Umbilical cord (tissue), 2 donors: Measurements from ENCODE around the gene HTATSF1. TPM values are rescaled to one million over a fixed set of nuclear protein-coding genes. Genes with fewer than 3 reads are reported as not detected.

ENCODE experiments used
- DNase-seq: peaks from one replicate; pipeline ENCODE4 v3.0.0-alpha.2; 2015; ENCODE audit warnings: low spot score
- total RNA-seq: library from RNA; depleted of rRNA; stranded (reverse); fragments of >200 nt; gene quantifications from one replicate; pipeline ENCODE4 v1.2.3, GENCODE V29; 2014; ENCODE audit warnings: low replicate concordance; ENCODE audit not compliant: insufficient read depth

The HTATSF1 gene
- total RNA-seq, 1 donor from 2014 or later: 51.8 TPM

- peak; percentile 92 for DNase-seq
Observed at GRCh38 chrX:136496764-136497555, 432 bp upstream of the HTATSF1 start.

DNA sequence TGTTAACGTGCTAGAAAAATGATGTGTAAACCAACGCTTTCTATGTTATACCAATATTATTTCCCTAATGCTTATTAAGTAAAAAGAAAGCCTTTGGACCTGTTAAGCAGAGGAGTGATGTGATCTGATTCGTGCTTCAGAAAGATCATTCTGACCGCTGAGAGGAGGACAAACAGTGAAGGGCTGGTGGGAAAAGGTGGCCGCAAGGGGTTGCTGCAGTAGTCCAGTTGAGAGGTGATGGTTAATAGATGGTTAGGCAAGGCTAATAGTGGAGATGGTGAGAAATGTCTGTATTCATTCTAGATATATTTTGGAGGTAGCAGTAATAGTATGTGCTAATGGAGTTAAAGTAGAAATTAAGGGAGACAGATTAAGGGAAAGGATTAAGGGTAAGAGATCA lies 21.7 kb downstream of the HTATSF1 start:
- DNase-seq: no peak

DNA sequence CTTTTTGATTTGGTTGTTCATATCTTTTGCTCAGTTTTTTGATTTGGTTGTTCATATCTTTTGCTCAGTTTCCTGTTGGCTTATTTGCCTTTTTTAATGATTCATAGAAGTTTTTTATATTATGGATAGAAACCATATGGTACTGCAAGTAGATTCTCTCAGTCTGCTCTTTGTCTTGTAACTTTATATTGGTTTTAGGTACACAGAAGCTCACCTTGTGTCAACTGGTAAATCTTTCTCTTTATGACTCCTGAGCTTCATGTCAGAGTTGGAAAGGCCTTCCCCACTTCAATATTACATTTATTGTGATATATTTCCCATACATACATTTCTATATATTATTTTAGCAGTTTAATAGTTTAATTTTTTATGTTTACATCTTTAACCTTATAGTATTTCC lies 26.4 kb downstream of the HTATSF1 start:
- DNase-seq: no peak

DNA sequence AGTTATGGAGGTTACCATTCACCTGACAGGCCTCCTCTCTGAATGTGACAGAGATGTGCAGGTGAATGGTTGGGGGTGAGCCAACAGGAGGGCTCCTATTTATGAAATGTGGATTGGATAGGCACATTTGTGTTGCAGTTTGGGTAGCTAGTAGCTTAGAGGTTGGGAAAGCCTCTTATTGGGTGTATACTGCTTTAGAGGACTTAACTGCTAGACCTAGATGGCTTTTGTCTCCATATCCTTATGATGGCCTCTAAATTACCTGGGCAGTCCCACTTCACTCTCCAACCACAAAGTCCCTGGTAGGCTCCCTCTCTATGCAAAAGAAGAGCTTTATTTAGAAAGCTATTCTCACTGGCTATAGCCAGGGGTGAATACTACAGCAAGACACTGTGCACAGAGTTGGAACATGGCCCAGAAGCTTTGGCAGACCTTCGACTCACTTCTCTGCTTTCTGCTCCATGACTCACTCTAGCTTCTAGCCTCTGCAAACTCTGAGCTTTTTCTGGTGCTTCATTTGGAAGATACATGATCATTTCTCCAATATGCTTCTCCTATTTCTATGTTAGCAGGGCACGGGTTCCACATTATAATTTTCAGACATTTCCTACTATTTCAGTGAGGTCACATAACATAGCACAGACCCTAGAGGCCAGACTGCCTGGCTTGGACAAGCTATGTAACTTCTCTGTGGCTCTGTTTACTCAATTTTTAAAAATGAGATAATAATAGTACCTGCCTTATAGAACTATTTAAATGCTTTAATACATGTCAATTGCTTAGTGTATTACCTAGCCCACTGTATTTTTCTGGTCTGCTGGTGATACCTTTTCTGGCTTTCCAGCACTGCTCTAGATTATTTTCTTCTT lies 28.6 kb downstream of the HTATSF1 start:
- DNase-seq: peak; percentile 93

DNA sequence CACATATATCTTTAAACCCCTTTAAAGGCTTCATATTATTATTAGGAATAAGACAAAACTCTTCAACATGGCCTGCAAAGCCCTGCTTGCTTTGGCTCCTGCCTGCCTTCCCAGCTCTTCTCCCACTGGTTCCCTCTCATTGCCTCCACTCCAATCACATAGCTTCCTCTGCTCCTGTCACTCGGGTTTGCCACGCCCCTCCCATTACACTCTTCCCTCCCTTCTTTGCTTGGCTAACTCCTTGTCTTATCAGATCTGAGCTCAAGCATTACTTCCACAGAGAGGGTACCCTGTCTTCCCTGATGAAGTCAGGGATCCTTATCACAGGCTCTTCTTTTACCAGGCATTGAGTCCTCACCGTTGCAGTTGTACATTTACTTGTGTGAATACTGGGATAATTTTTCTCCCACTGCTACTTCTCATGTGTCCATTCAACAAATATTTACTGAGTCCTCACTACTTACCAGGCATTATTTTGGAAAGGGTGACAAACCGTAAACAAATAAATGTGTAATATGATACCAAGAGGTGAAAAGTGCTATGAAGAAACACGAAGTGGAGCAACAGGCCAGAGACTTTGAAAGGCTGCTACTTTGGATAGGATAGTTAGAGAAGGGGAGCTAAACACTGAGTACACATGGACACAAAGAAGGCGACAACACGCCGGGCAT lies 31.4 kb downstream of the HTATSF1 start:
- no peak for DNase-seq

DNA sequence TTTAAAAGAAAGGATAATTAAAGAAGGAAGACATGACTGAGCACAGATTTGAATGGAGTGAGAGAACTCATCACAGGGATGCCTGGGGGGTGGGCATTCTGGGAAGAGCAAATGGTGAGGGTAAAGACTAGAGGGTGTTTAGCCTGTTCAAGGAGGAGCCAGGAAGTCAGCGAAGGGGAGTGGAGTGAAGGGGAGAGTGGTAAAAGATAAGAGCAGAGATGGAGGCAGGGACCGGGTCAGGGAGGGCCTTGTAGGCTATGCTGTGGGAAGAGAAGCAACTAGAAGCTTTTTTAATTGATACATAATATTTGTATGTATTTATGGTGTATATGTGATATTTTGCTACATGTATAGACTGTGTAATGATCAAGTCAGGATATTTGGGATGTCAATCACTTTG lies 32.4 kb downstream of the HTATSF1 start:
- no peak for DNase-seq

DNA sequence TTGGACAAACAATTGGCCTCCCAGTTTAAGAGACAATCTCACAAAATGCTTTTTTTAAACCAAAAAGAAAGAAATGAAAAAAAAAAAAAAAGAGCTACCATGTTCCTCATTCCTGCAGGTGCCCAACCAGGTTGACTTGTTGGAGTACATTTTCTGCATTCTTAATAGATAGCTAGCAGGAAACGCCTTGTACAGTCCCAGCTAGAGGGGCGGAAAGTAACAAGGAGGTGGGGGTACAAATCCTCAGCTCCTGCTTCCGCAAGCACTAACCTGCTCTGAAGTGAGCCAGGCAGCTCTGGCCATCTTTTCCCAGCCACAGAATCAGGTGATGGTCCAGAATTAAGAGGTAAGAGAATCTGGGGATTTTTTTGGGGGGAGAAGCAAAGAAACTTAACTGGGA lies 34.6 kb downstream of the HTATSF1 start, which contains the start of gene VGLL1:
TSS of gene VGLL1 (plus strand) at position 265 of the 400 bp plus-strand sequence. CDS start 3,806 bp downstream, outside the sequence.
- peak; percentile 45 for DNase-seq

DNA sequence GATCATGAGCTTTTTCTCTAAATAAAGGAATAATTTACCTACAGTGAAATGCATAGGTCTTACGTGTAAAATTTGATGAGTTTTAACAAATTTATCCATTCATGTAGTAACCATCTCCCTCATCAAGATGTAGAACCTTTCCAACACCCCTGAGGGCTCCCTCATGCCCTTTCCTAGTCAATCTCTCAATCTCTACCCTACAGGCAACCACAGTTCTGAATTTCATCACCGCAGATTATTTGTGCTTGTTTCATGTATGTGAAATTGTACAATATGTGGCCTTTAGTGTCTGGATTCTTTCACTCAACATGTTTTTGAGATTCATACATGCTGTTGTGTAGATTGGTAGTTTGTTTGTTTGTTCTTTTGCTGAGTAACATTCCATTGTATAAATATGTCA lies 36.7 kb downstream of the HTATSF1 start:
- no peak for DNase-seq

DNA sequence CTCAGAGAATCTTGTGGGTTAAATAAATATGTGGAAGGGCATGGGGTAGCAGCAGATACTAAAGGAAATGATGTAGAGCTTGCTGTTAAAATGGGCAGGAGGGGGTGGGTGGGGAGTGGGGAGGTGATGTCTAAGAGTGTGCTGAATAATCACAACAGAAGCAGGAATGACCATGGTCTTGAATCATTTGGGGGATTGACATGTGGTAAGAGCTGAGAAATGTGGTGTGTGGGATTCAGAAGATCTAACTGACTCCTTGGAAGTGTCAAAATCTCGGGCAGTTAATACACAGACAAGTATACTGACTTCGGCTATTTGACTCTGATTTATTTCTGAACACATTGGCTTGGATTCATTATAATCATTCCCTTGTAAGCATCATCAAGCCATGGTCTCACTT lies 41.4 kb downstream of the HTATSF1 start:
- DNase-seq: no peak

DNA sequence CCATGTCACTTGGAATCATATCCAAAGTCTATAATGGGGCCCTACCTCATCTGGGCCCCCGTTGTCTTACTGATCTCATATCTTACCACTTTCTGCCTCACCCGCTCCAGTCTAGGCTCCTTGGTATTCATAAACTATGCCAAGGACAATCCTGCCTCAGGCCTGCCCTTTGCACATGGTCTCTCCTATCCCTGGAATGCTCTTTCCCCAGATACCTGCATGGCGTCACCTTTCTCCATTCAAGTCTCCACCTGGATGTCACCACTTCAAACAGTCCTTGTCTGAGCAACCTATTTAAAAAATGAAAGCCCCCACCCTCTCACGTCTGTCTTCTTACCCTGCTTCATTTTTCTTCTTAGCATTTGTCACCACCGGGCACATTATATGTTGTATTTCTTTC lies 42.8 kb downstream of the HTATSF1 start:
- no peak for DNase-seq

DNA sequence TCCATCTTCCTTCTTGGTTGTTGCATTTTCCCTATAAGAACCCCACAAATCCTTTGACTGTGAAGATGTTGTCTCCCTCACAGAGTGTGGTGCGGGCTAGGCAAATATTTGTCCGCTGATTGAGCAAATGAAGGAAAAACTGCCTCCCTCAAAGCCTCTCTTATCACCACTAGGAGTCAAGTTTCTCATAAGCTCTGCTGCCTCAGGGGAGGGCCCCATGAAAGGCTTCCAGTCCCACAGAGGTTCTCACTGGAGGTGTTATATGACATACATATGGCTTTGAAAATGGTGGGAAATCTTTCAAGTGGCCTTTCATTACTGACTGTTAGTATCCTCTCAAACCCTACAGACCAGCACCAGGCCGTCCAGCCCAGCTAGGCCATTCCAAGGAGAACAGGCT lies 43.9 kb downstream of the HTATSF1 start:
- DNase-seq: no peak

DNA sequence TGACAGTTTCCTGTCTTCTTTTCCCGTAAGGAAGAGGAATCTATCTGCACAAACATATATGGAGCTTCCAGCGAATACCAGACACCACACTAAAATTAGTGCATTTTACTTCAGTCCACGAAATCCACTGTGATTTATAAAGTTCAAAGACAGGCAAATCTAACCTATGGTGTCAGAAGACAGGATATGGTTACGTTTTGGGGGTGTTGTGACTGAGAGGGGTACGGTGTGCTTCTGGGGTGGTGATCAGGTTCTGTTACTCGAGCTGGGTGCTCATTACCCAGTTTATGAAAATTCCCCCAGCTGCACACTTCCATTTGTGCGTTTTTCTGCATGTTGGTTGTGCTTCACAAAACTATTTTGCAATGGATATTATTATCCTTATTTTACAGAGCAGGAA lies 44.9 kb downstream of the HTATSF1 start:
- DNase-seq: no peak

DNA sequence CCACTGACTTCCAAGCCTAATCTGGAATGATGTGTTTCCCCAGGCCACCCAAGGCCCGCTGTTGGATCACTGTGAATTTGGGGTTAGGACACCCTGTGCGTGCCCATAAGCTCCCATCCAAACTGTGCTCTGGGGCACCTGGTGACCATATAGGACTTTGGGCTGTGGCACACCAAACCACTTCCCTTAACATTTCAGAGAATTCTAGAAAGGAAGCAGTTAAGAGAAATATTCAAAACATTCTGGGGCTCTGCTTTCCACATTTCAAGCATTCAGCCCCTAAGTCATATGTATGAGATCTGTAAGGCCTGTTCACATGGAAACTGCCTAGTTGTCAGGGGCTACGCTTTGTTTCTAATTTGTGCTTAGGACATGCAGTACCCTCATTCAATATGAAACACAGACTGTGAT lies 49.0 kb downstream of the HTATSF1 start:
- DNase-seq: no peak

- DNase-seq: no peak
Observed at GRCh38 chrX:136549226-136549625, 51.8 kb downstream of the HTATSF1 start.

DNA sequence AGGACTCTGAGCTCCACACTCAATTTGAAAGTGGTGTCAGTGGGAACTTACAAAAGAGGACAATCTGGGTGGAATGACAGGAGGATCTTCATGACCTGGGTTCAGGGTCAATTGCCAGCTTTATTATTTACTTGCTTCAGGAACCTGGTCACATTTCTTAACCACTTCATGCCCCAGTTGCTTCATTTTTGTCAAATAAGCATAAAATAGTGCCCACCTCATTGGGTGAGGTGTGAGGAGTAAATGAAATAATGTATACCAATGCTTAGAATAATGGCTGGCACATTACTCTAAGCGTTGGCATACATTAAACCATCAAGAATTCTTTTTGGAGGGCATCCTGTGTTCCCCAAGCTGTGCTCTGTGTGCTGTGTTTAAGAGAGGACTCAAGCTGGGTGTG lies 54.0 kb downstream of the HTATSF1 start:
- no peak for DNase-seq

- DNase-seq: no peak
Observed at GRCh38 chrX:136555694-136556093, 58.3 kb downstream of the HTATSF1 start.

Other genes starting within 250 kb of the HTATSF1 start
- gene MAP7D3, start 246.2 kb upstream of the HTATSF1 start, total RNA-seq: 11.1 TPM
- gene ADGRG4, start 196.6 kb upstream of the HTATSF1 start, total RNA-seq: 0.72 TPM
- 1.2 TPM for gene BRS3, start 9.6 kb upstream of the HTATSF1 start, total RNA-seq
- 14.2 TPM for gene VGLL1, start 34.6 kb downstream of the HTATSF1 start, total RNA-seq
- gene CD40LG, start 150.6 kb downstream of the HTATSF1 start, total RNA-seq: not detected